VCaP (cell line): ENCODE measurements around the gene HTR2A.

Source experiments
- H3K27ac ChIP-seq: fragments of 450-650 bp; 2 replicates; pipeline ENCODE4 v1.5.1; 2017
- CTCF ChIP-seq: fragments of 450-650 bp; conservative IDR thresholded peaks from 2 replicates; pipeline ENCODE4 v1.5.1; 2017; ENCODE audit warnings: mild to moderate bottlenecking, moderate library complexity

HTR2A gene

GRCh38 chr13:46894568-46894967 lies 2.3 kb downstream of the HTR2A start:
- TF ChIP-seq CTCF: no peak
- no peak overlapping the region for H3K27ac ChIP-seq

GRCh38 chr13:46893798-46894560 lies 2.9 kb downstream of the HTR2A start:
- no peak overlapping the region for H3K27ac ChIP-seq

DNA sequence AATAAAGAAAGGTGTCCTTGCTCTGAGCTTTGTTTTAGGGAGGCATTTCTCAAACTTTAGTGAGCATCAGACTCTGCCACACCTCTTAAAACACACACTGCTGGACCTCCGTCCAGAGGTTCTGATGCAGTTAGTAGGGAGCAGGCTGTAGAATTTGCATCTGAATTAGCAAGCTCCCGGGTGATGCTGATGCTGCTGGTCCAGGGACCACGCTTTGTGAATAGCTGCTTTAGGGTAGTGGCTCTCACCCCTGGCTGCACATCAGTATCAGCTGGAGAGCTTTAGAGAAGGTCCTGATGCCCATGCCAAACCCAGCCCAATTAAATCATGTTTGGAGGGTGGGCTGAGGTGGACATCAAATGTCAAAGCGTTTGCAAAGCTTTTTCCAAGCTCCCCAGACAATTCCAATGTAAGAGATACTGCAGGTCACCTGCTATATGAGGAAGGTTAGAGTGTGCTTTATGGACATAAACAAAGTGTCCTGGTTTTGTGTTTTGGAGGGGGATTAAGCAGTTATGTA lies 3.6 kb downstream of the HTR2A start:
- H3K27ac ChIP-seq: no peak overlapping the region
- no peak for TF ChIP-seq CTCF

More at GRCh38 chr13:46893798-46894560, 2.9 kb downstream of the HTR2A start:
- peak; percentile 61 for TF ChIP-seq CTCF

- H3K27ac ChIP-seq: no peak overlapping the region
- TF ChIP-seq CTCF: no peak
Observed at GRCh38 chr13:46885018-46885417, 11.8 kb downstream of the HTR2A start.

DNA sequence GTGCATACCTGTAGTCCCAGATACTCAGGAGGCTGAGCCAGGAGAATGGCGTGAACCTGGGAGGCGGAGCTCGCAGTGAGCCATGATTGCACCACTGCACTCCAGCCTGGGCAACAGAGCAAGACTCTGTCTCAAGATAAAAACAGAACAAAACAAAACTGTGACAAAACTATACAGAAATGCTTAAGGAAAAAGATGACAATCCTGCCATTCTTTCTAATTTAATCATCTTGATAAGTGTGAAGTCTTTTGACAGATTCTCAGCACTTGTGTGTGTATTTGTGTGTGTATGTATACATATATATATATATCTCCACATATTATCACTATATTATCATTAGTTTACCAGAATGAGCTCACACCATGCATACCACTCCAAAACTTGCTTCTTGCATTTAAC lies 12.3 kb downstream of the HTR2A start:
- H3K27ac ChIP-seq: no peak overlapping the region
- no peak for TF ChIP-seq CTCF

DNA sequence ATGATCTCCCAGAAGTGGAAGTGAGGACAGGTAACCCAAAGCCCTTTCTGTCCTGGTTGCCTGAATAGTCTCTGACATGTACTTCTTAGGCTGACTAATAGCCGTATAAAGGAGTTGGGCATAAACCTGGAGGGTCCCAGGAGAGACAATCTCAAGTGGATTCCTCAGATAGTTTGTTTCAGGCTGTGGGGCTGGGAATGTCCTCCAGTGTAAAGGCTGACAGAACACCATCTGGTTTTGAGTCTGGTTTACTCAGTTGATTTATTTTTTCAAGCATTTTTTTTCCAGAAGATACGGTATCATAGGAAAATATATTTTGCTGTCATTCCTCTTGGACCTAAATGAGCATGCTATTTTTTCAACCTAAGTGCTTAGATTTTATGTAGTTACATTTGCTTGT lies 15.2 kb downstream of the HTR2A start:
- TF ChIP-seq CTCF: no peak
- no peak overlapping the region for H3K27ac ChIP-seq

DNA sequence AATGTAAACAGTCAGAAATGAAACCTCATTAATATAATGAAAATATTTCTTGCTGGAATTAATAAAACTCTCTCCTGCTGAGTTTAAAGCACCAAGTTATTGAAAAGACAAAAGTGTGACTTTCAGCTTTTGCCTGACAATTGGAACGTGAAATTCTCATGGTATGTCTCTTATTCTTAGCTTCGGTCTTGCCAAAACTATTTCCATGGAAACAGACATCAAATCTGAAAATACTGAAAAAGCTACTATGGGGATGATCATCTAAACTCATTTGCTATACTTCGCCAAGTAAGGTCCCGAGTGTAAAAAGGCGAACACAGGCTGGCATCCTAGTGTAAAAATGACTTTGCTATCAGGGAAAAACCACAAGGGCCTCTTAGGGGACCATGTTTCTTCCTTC lies 22.8 kb downstream of the HTR2A start:
- H3K27ac ChIP-seq: no peak overlapping the region
- TF ChIP-seq CTCF: no peak
